Caco-2 (cell line): ENCODE measurements around the gene HIVEP3. TPM values are rescaled to one million over a fixed set of nuclear protein-coding genes. Genes with fewer than 3 reads are reported as not detected.

ENCODE experiments used
- BruUV-seq: library from RNA; stranded (reverse); fragments of 400-500 nt; replicated peaks from 2 replicates; lab custom pipeline; 2021; lab: Mats Ljungman, UMichigan
- CTCF ChIA-PET: fragments of 300-600 bp; sonication (Branson Sonifier 250); formaldehyde crosslinking; loops from one replicate; lab custom pipeline; 2022; ENCODE audit warnings: antibody characterized with exemption; lab: Charles Lee
- POLR2A ChIA-PET: fragments of 300-600 bp; sonication (Branson Sonifier 250); formaldehyde crosslinking; loops from one replicate; lab custom pipeline; 2022; ENCODE audit warnings: antibody characterized with exemption; lab: Charles Lee
- DNase-seq, 2 experiments: peaks; one replicate each; pipeline versions ENCODE4 v3.0.0 to v3.0.0-alpha.2; 2020 to 2022
- H3K27me3 ChIP-seq: replicated peaks from 2 replicates; pipeline ENCODE4 v1.6.0; 2011; ENCODE audit warnings: low read length; ENCODE audit not compliant: control insufficient read depth, insufficient read depth
- H3K36me3 ChIP-seq: 2 replicates; pipeline ENCODE4 v1.5.1; 2011; ENCODE audit warnings: low read length; ENCODE audit not compliant: control insufficient read depth, insufficient read depth
- H3K4me1 ChIP-seq: fragments of 250-450 bp; sonication (Bioruptor Pico); 2 replicates; pipeline ENCODE4 v1.5.1; 2020; ENCODE audit warnings: mild to moderate bottlenecking
- H3K4me3 ChIP-seq: 2 replicates; pipeline ENCODE4 v1.5.1; 2011; ENCODE audit warnings: low read depth, mild to moderate bottlenecking, control low read depth, low read length
- H3K9me3 ChIP-seq: fragments of 250-450 bp; sonication (Bioruptor Pico); 2 replicates; pipeline ENCODE4 v1.5.1; 2020; ENCODE audit warnings: mild to moderate bottlenecking, moderate library complexity
- H3K27ac Mint-ChIP-seq: one replicate; pipeline ENCODE4 v1.8.0; 2022; ENCODE audit warnings: mixed read lengths; ENCODE audit not compliant: unreplicated experiment
- H3K27me3 Mint-ChIP-seq: one replicate; pipeline ENCODE4 v1.8.0; 2022; ENCODE audit warnings: mixed read lengths; ENCODE audit not compliant: insufficient read depth, unreplicated experiment
- H3K36me3 Mint-ChIP-seq: one replicate; pipeline ENCODE4 v1.8.0; 2022; ENCODE audit warnings: mild to moderate bottlenecking, mixed read lengths; ENCODE audit not compliant: insufficient read depth, unreplicated experiment
- H3K4me1 Mint-ChIP-seq: one replicate; pipeline ENCODE4 v1.8.0; 2022; ENCODE audit warnings: low read depth, mixed read lengths; ENCODE audit not compliant: unreplicated experiment
- H3K4me3 Mint-ChIP-seq: one replicate; pipeline ENCODE4 v1.8.0; 2022; ENCODE audit warnings: mild to moderate bottlenecking, moderate library complexity, mixed read lengths; ENCODE audit not compliant: unreplicated experiment
- H3K9me3 Mint-ChIP-seq: one replicate; pipeline ENCODE4 v1.8.0; 2022; ENCODE audit warnings: mixed read lengths; ENCODE audit not compliant: unreplicated experiment
- CTCF ChIP-seq, 2 experiments: fragments of 200-600 bp in 1 of 2; IDR thresholded peaks; 1 replicate in 1 of 2; 2 replicates in 1 of 2; pipeline versions ENCODE4 v1.5.1 to v1.8.0; 2011 to 2022; ENCODE audit warnings: antibody characterized with exemption in 1 of 2, control low read depth in 1 of 2, inconsistent platforms in 1 of 2, low read depth in 1 of 2, low read length in 1 of 2, mild to moderate bottlenecking in 1 of 2, moderate library complexity in 1 of 2; ENCODE audit not compliant: insufficient read depth in 1 of 2, severe bottlenecking in 1 of 2, unreplicated experiment in 1 of 2
- intact Hi-C: fragments of 100-400 bp; cut with micrococcal nuclease; formaldehyde crosslinking; loops from one replicate; pipeline ENCODE4 v1.10.0; 2022; ENCODE audit not compliant: unreplicated experiment
- total RNA-seq: library from RNA; stranded (reverse); gene quantifications from 2 replicates; pipeline ENCODE4 v1.2.3, GENCODE V29; 2022

HIVEP3 gene
- total RNA-seq, 1 experiment from 2014 or later = 0.25 TPM

GRCh38 chr1:41767534-41768525, 150.9 kb downstream of the HIVEP3 start:
- ChIA-PET POLR2A (no interaction called here), CTCF (no interaction called here)
- no peak overlapping the region for H3K27ac Mint-ChIP-seq
- H3K36me3 ChIP-seq = no peaks in the 10 kb centered on the region
- no peak for TF ChIP-seq CTCF (IDR thresholded peaks at IDR 0.05; ENCODE audit: insufficient read depth in 1 of 2, low read depth in 1 of 2, low read length in 1 of 2, severe bottlenecking in 1 of 2, unreplicated experiment in 1 of 2)
- no peaks in the 10 kb centered on the region for H3K9me3 ChIP-seq
- no peaks in the 10 kb centered on the region for H3K4me1 ChIP-seq
- peaks cover 19% of the 10 kb centered on the region for H3K27me3 Mint-ChIP-seq
- DNase-seq = no peak
- H3K27me3 ChIP-seq = no peaks in the 10 kb centered on the region
- H3K4me3 ChIP-seq = no peak overlapping the region
- no peaks in the 10 kb centered on the region for H3K4me1 Mint-ChIP-seq
- no peaks in the 10 kb centered on the region for H3K9me3 Mint-ChIP-seq
- H3K4me3 Mint-ChIP-seq = no peak overlapping the region
- intact Hi-C loops = no loop called here
- BruUV-seq = no TSS peak
- H3K36me3 Mint-ChIP-seq = no peaks in the 10 kb centered on the region

GRCh38 chr1:41766546-41766945, 152.2 kb downstream of the HIVEP3 start:
- intact Hi-C loops = no loop called here
- Mint-ChIP-seq H3K9me3 (peaks cover 6% of the 10 kb centered on the region), H3K36me3 (no peaks in the 10 kb centered on the region), H3K4me1 (no peaks in the 10 kb centered on the region), H3K27ac (no peak overlapping the region), H3K27me3 (peaks cover 17% of the 10 kb centered on the region), H3K4me3 (no peak overlapping the region)
- no peaks in the 10 kb centered on the region for H3K27me3 ChIP-seq
- H3K4me1 ChIP-seq = no peaks in the 10 kb centered on the region
- ChIA-PET CTCF (no interaction called here), POLR2A (no interaction called here)
- TF ChIP-seq CTCF (IDR thresholded peaks at IDR 0.05; ENCODE audit: insufficient read depth in 1 of 2, low read depth in 1 of 2, low read length in 1 of 2, severe bottlenecking in 1 of 2, unreplicated experiment in 1 of 2) = no peak
- no peaks in the 10 kb centered on the region for H3K9me3 ChIP-seq
- no peak overlapping the region for H3K4me3 ChIP-seq
- no peak for DNase-seq
- BruUV-seq = no TSS peak
- no peaks in the 10 kb centered on the region for H3K36me3 ChIP-seq

GRCh38 chr1:41766041-41766440, 152.7 kb downstream of the HIVEP3 start:
- no TSS peak for BruUV-seq
- H3K27ac Mint-ChIP-seq = no peak overlapping the region
- no peak overlapping the region for H3K4me3 Mint-ChIP-seq
- Histone ChIP-seq H3K4me1 (no peaks in the 10 kb centered on the region), H3K9me3 (no peaks in the 10 kb centered on the region), H3K27me3 (no peaks in the 10 kb centered on the region), H3K36me3 (no peaks in the 10 kb centered on the region), H3K4me3 (no peak overlapping the region)
- TF ChIP-seq CTCF (IDR thresholded peaks at IDR 0.05; ENCODE audit: insufficient read depth in 1 of 2, low read depth in 1 of 2, low read length in 1 of 2, severe bottlenecking in 1 of 2, unreplicated experiment in 1 of 2) = no peak
- intact Hi-C loops = no loop called here
- no peaks in the 10 kb centered on the region for H3K4me1 Mint-ChIP-seq
- peaks cover 11% of the 10 kb centered on the region for H3K9me3 Mint-ChIP-seq
- ChIA-PET CTCF (no interaction called here), POLR2A (no interaction called here)
- H3K27me3 Mint-ChIP-seq = peaks cover 17% of the 10 kb centered on the region
- no peaks in the 10 kb centered on the region for H3K36me3 Mint-ChIP-seq
- no peak for DNase-seq
